A549 (cell line): Measurements from ENCODE around the gene DIP2A. TPM values are rescaled to one million over a fixed set of nuclear protein-coding genes. Genes with fewer than 3 reads are reported as not detected.

ENCODE experiments used
- ATAC-seq, 2 experiments: fragments of 200-7000 bp in 1 of 2; fragments of >200 bp in 1 of 2; cut with Nextera tagmentation in 1 of 2; cut with Tn5 transposase in 1 of 2; 3 replicates each; pipeline versions ENCODE4 v1.8.0 to v1.9.1; 2018 to 2020; ENCODE audit warnings: mild to moderate bottlenecking in 1 of 2, moderate library complexity in 1 of 2
- CTCF ChIA-PET: fragments of 300-600 bp; sonication (Branson Sonifier 250); formaldehyde crosslinking; extraction: SDS; loops from one replicate; lab custom pipeline; 2021; ENCODE audit warnings: antibody characterized with exemption, inconsistent platforms; lab: Yijun Ruan, JAX
- POLR2A ChIA-PET: fragments of 350-600 bp; formaldehyde crosslinking; extraction: SDS; loops from one replicate; lab custom pipeline; 2021; ENCODE audit warnings: antibody characterized with exemption, inconsistent platforms; lab: Yijun Ruan, JAX
- DNase-seq, 2 experiments: peaks; one replicate each; pipeline versions ENCODE4 v3.0.0 to v3.0.0-alpha.2; 2011 to 2016; ENCODE audit warnings: low read depth in 1 of 2, low spot score in 1 of 2
- FAIRE-seq: peaks from 2 replicates; lab custom pipeline; 2011; peaks lifted over from hg19 to GRCh38; lab: Jason Lieb, UNC
- H3K27ac ChIP-seq, 2 experiments: fragments of >200 bp; sonication (Bioruptor Twin); formaldehyde crosslinking; 3 replicates each; pipeline ENCODE4 v1.5.1; 2016 to 2017
- H3K4me1 ChIP-seq: fragments of >200 bp; sonication (Bioruptor Twin); formaldehyde crosslinking; 3 replicates; pipeline ENCODE4 v1.6.1; 2016
- H3K4me2 ChIP-seq: fragments of >200 bp; sonication (Bioruptor Twin); formaldehyde crosslinking; 3 replicates; pipeline ENCODE4 v1.6.1; 2016
- H3K4me3 ChIP-seq: fragments of >200 bp; sonication (Bioruptor Twin); formaldehyde crosslinking; 3 replicates; pipeline ENCODE4 v1.5.1; 2016
- H3K9me3 ChIP-seq: fragments of >200 bp; sonication (Bioruptor Twin); formaldehyde crosslinking; 3 replicates; pipeline ENCODE4 v1.6.1; 2016
- BHLHE40 ChIP-seq: IDR thresholded peaks from 2 replicates; pipeline ENCODE4 v1.6.1; 2012; ENCODE audit warnings: low read depth, low read length, inconsistent platforms
- CHD2 ChIP-seq: fragments of 150-350 bp; IDR thresholded peaks from 2 replicates; pipeline ENCODE4 v1.6.1; 2014; ENCODE audit warnings: low read length; ENCODE audit not compliant: partially characterized antibody
- CHD4 ChIP-seq: fragments of 200-600 bp; sonication (generic); IDR thresholded peaks from 2 replicates; pipeline ENCODE4 v1.6.1; 2016; ENCODE audit warnings: antibody characterized with exemption, mild to moderate bottlenecking, borderline replicate concordance
- EP300 ChIP-seq, 2 experiments: fragments of >200 bp; sonication (Bioruptor Twin); formaldehyde crosslinking; IDR thresholded peaks; 2 replicates in 1 of 2; 3 replicates in 1 of 2; pipeline ENCODE4 v1.6.1; 2016 to 2017
- FOXS1 ChIP-seq: fragments of 250-450 bp; sonication (Bioruptor Pico); IDR thresholded peaks from 2 replicates; pipeline ENCODE4 v1.5.0; 2020; ENCODE audit warnings: mild to moderate bottlenecking, moderate library complexity
- GATA3 ChIP-seq: IDR thresholded peaks from 2 replicates; pipeline ENCODE4 v1.6.1; 2012; ENCODE audit warnings: borderline replicate concordance
- HDAC2 ChIP-seq: fragments of 200-600 bp; sonication (generic); IDR thresholded peaks from 2 replicates; pipeline ENCODE4 v1.6.1; 2016
- HEYL ChIP-seq: fragments of 250-450 bp; sonication (Bioruptor Pico); IDR thresholded peaks from 2 replicates; pipeline ENCODE4 v1.8.0; 2021; ENCODE audit warnings: mild to moderate bottlenecking, moderate library complexity
- HOXA7 ChIP-seq: fragments of 250-450 bp; sonication (Bioruptor Pico); IDR thresholded peaks from 2 replicates; pipeline ENCODE4 v1.5.0; 2020; ENCODE audit warnings: mild to moderate bottlenecking, moderate library complexity
- KDM1A ChIP-seq: fragments of 200-600 bp; sonication (generic); IDR thresholded peaks from 2 replicates; pipeline ENCODE4 v1.6.1; 2016; ENCODE audit warnings: low read depth, mild to moderate bottlenecking
- MYC ChIP-seq: IDR thresholded peaks from 2 replicates; pipeline ENCODE4 v1.6.1; 2012; ENCODE audit warnings: mild to moderate bottlenecking, inconsistent platforms, low read length, improper control_type of control experiment, borderline replicate concordance
- NFE2L2 ChIP-seq: fragments of 150-350 bp; conservative IDR thresholded peaks from 2 replicates; pipeline ENCODE4 v1.6.1; 2014; ENCODE audit warnings: low read length
- NPAS2 ChIP-seq: fragments of 250-450 bp; sonication (Bioruptor Pico); IDR thresholded peaks from 2 replicates; pipeline ENCODE4 v1.8.0; 2022; ENCODE audit warnings: mild to moderate bottlenecking, moderate library complexity, borderline replicate concordance
- NR3C1 ChIP-seq: fragments of >200 bp; sonication (Bioruptor Twin); formaldehyde crosslinking; IDR thresholded peaks from 3 replicates; pipeline ENCODE4 v1.6.1; 2017
- RARB ChIP-seq: fragments of 250-450 bp; sonication (Bioruptor Pico); IDR thresholded peaks from 2 replicates; pipeline ENCODE4 v1.8.0; 2021; ENCODE audit warnings: mild to moderate bottlenecking, moderate library complexity
- RFX5 ChIP-seq: fragments of 450-650 bp; IDR thresholded peaks from 2 replicates; pipeline ENCODE4 v1.7.1; 2014; ENCODE audit warnings: antibody characterized with exemption, mild to moderate bottlenecking, moderate library complexity
- ZC3H11A ChIP-seq: fragments of 450-650 bp; IDR thresholded peaks from 2 replicates; pipeline ENCODE4 v1.6.1; 2014; ENCODE audit warnings: antibody characterized with exemption, mild to moderate bottlenecking
- WGBS: methylation state at CpG from one replicate; pipeline ENCODE4 v1.1.6; 2017; ENCODE audit errors: missing lambda C conversion rate; 5-methylcytosine and 5-hydroxymethylcytosine counted together
- polyA plus RNA-seq, 4 experiments: library from polyadenylated mRNA; depleted of rRNA in 3 of 4; stranded (reverse); fragments of >200 nt; fragmentation: RNase III in 1 of 4; extraction: RNeasy Plus Mini Kit Qiagen cat#74134 plus additional on column Dnase treatment in 1 of 4; gene quantifications; 2 replicates in 3 of 4; 3 replicates in 1 of 4; pipeline ENCODE4 v1.2.3, GENCODE V29; 2011 to 2017
- TF ChIP-seq, protein P1 (sequence below): fragments of >200 bp; sonication (Bioruptor Twin); formaldehyde crosslinking; IDR thresholded peaks from 3 replicates; pipeline ENCODE4 v1.6.1; 2016
- TF ChIP-seq, protein P2 (sequence below): IDR thresholded peaks from 2 replicates; pipeline ENCODE4 v1.6.1; 2012
- TF ChIP-seq, protein P3 (sequence below): fragments of >200 bp; sonication (Bioruptor Twin); formaldehyde crosslinking; IDR thresholded peaks from 2 replicates; pipeline ENCODE4 v1.6.1; 2016

The DIP2A gene
- polyA plus RNA-seq, 2 of the 4 experiments (the other 2 are of a cell fraction) = 13.3 to 18.4 TPM

DNA sequence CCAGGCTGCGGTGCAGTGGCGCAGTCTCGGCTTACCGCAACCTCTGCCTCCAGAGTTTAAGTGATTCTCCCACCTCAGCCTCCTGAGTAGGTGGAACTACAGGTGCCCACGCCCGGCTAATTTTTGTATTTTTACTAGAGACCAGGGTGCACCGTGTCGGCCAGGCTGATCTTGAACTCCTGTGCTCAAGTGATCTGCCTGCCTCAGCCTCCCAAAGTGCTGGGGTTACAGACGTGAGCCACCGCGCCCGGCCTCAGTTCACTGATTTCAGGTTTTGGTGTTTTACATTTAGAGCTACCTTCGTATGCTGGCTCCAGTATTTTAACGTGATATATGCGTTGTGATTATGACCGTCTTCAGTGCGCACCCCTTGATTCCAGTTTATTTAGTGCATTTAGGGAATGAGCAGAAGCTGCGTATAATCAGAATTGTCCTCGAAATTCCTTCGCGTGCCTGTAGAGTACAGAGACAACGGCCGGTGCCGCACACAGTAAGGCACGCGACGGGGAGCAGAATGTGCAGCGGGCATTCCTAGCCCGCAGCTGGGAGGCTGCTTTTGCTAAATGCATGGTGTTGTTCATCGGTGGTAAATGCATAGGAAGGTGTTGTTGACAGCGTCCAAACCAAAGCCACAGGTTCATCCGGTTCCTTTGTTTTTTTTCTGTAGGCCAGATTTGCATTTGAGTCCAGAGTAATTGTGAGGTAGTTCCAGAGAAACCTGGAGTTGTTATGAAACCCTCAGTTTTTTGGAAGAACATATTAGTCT lies 48.9 kb upstream of the DIP2A start:
- POLR2A ChIA-PET = no interaction called here
- H3K4me3 ChIP-seq = no peak overlapping the region
- no peak for TF ChIP-seq MYC
- TF ChIP-seq, all 56 proteins: peak for 0
- no peak for FAIRE-seq
- Histone ChIP-seq H3K4me1 (no peaks in the 10 kb centered on the region), H3K9me3 (no peaks in the 10 kb centered on the region), H3K27ac (no peak overlapping the region), H3K4me2 (no peak overlapping the region)
- CTCF ChIA-PET = interaction anchor here (0.9 kb wide), 1 partner anchor 10 kb away, joined by 3 read pairs; no protein-coding TSS in a partner anchor
- WGBS = 98% methylated on average over 32 of the region's 32 CpGs
- no peak for ATAC-seq
- DNase-seq = no peak

DNA sequence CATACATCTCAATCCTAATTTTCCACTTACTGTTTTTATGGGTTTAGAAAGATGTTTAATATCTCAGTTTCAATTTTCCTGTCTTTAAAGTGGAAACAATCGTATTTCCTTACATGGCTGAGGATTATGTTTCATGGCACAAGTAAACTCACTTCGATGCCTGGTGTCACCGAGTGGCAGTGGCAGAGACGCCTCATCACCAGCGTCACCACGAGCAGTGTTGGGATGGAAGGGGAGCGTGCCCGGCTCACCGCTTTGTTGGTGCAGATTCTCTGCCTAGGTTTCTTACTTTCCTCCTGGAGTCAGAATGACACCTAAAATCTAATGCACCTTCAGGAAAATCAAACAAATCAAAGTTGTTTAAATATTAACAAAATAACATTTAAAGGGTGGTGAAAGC lies 48.2 kb upstream of the DIP2A start:
- ChIA-PET CTCF (interaction anchor here (0.7 to 0.8 kb wide), 2 partner anchors 63 to 156 kb away, joined by 3 read pairs; no protein-coding TSS in a partner anchor), POLR2A (no interaction called here)
- Histone ChIP-seq H3K4me3 (no peak overlapping the region), H3K4me2 (no peak overlapping the region), H3K4me1 (no peaks in the 10 kb centered on the region), H3K9me3 (no peaks in the 10 kb centered on the region)
- FAIRE-seq (no peak), DNase-seq (no peak), ATAC-seq (no peak)
- WGBS = 95% methylated on average over 9 of the region's 9 CpGs
- TF ChIP-seq, protein P1, sequence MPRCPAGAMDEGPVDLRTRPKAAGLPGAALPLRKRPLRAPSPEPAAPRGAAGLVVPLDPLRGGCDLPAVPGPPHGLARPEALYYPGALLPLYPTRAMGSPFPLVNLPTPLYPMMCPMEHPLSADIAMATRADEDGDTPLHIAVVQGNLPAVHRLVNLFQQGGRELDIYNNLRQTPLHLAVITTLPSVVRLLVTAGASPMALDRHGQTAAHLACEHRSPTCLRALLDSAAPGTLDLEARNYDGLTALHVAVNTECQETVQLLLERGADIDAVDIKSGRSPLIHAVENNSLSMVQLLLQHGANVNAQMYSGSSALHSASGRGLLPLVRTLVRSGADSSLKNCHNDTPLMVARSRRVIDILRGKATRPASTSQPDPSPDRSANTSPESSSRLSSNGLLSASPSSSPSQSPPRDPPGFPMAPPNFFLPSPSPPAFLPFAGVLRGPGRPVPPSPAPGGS = no peak
- TF ChIP-seq NFE2L2 = no peak
- TF ChIP-seq, all 56 proteins: peak for 0
- no peak overlapping the region for H3K27ac ChIP-seq

DNA sequence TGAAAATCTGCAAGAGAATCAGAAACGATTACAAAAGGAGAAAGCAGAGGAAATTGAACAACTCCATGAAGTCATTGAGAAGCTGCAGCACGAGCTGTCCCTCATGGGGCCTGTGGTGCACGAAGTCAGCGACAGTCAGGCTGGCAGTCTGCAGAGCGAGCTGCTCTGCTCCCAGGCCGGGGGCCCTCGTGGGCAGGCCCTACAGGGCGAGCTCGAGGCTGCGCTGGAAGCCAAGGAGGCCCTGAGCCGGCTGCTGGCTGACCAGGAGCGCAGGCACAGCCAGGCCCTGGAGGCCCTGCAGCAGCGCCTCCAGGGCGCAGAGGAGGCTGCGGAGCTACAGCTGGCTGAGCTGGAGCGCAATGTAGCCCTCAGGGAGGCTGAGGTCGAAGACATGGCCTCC lies 47.5 kb upstream of the DIP2A start:
- Histone ChIP-seq H3K27ac (no peak overlapping the region), H3K9me3 (no peaks in the 10 kb centered on the region), H3K4me2 (no peak overlapping the region), H3K4me3 (no peak overlapping the region)
- 91% methylated on average over 6 of the region's 17 CpGs for WGBS
- FAIRE-seq (no peak), ATAC-seq (no peak), DNase-seq (no peak)
- CTCF ChIA-PET = interaction anchor here (0.7 to 0.8 kb wide), 2 partner anchors 64 to 156 kb away, joined by 3 read pairs; no protein-coding TSS in a partner anchor
- POLR2A ChIA-PET = no interaction called here
- TF ChIP-seq HEYL (CRISPR knock-in tag) (no peak), FOXS1 (CRISPR knock-in tag) (no peak), NR3C1 (no peak), HOXA7 (no peak), RFX5 (no peak), NPAS2 (no peak), ZC3H11A (no peak), GATA3 (no peak), CHD4 (no peak), EP300 (IDR thresholded peaks at IDR 0.05) (no peak), BHLHE40 (no peak), RARB (CRISPR knock-in tag) (no peak), HDAC2 (no peak)
- TF ChIP-seq, protein P2, sequence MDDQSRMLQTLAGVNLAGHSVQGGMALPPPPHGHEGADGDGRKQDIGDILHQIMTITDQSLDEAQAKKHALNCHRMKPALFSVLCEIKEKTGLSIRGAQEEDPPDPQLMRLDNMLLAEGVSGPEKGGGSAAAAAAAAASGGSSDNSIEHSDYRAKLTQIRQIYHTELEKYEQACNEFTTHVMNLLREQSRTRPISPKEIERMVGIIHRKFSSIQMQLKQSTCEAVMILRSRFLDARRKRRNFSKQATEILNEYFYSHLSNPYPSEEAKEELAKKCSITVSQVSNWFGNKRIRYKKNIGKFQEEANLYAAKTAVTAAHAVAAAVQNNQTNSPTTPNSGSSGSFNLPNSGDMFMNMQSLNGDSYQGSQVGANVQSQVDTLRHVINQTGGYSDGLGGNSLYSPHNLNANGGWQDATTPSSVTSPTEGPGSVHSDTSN = no peak
- TF ChIP-seq, protein P3, sequence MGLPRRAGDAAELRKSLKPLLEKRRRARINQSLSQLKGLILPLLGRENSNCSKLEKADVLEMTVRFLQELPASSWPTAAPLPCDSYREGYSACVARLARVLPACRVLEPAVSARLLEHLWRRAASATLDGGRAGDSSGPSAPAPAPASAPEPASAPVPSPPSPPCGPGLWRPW = no peak
- TF ChIP-seq, all 56 proteins: peak for 0
- H3K4me1 ChIP-seq = no peaks in the 10 kb centered on the region

DNA sequence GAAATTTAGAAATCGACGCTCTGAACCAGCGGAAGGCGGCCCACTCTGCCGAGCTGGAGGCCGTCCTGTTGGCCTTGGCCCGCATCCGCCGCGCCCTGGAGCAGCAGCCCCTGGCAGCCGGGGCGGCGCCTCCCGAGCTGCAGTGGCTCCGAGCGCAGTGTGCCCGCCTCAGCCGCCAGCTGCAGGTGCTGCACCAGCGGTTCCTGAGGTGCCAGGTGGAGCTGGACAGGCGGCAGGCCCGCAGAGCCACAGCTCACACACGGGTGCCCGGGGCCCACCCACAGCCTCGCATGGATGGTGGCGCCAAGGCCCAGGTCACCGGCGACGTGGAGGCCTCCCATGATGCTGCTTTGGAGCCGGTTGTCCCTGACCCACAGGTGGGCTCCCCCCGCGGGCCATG lies 47.0 kb upstream of the DIP2A start:
- H3K4me2 ChIP-seq = no peak overlapping the region
- POLR2A ChIA-PET = interaction anchor here (0.5 kb wide), 1 partner anchor 224 kb away, joined by 3 read pairs; the partner anchor contains the start of gene PRMT2
- WGBS = 94% methylated on average over 25 of the region's 31 CpGs
- H3K4me3 ChIP-seq = no peak overlapping the region
- H3K4me1 ChIP-seq = no peaks in the 10 kb centered on the region
- no peaks in the 10 kb centered on the region for H3K9me3 ChIP-seq
- ATAC-seq (no peak), FAIRE-seq (no peak), DNase-seq (no peak)
- H3K27ac ChIP-seq = no peak overlapping the region
- TF ChIP-seq BHLHE40 = no peak
- TF ChIP-seq KDM1A = no peak
- no peak for TF ChIP-seq CHD2
- CTCF ChIA-PET = interaction anchor here (1.2 kb wide), 1 partner anchor 9 kb away, joined by 3 read pairs; no protein-coding TSS in a partner anchor
